ENCODE results near the gene MEAK7.

MEAK7 gene

GRCh38 chr16:84508502-84508901 lies 4.0 kb upstream of the MEAK7 start:
- CTCF ChIA-PET, result interaction anchor here (1.6 kb wide), 1 partner anchor 211 kb away, joined by 4 read pairs; no protein-coding TSS in a partner anchor
- no peak for DNase-seq (ENCODE audit: low spot score)
- TF ChIP-seq, protein P1, sequence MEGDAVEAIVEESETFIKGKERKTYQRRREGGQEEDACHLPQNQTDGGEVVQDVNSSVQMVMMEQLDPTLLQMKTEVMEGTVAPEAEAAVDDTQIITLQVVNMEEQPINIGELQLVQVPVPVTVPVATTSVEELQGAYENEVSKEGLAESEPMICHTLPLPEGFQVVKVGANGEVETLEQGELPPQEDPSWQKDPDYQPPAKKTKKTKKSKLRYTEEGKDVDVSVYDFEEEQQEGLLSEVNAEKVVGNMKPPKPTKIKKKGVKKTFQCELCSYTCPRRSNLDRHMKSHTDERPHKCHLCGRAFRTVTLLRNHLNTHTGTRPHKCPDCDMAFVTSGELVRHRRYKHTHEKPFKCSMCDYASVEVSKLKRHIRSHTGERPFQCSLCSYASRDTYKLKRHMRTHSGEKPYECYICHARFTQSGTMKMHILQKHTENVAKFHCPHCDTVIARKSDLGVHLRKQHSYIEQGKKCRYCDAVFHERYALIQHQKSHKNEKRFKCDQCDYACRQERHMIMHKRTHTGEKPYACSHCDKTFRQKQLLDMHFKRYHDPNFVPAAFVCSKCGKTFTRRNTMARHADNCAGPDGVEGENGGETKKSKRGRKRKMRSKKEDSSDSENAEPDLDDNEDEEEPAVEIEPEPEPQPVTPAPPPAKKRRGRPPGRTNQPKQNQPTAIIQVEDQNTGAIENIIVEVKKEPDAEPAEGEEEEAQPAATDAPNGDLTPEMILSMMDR (conservative IDR thresholded peaks at IDR 0.05; ENCODE audit: low read depth), result no peak
- POLR2A ChIA-PET (ENCODE audit: low non-redundant PET), result no interaction called here
- H3K27ac ChIP-seq, result no peak overlapping the region

GRCh38 chr16:84507011-84507982 lies 2.8 kb upstream of the MEAK7 start:
- ChIA-PET POLR2A (ENCODE audit: low non-redundant PET) (no interaction called here), CTCF (interaction anchor here (0.5 to 2.0 kb wide), 11 partner anchors 13 to 383 kb away, joined by 3 to 8 read pairs (median 4); no protein-coding TSS in a partner anchor)
- TF ChIP-seq, protein P1 (conservative IDR thresholded peaks at IDR 0.05; ENCODE audit: low read depth), result no peak
- H3K27ac ChIP-seq, result peak overlapping the region; percentile 98; the same call in 1 of the 2 replicates
- DNase-seq (ENCODE audit: low spot score), result no peak

DNA sequence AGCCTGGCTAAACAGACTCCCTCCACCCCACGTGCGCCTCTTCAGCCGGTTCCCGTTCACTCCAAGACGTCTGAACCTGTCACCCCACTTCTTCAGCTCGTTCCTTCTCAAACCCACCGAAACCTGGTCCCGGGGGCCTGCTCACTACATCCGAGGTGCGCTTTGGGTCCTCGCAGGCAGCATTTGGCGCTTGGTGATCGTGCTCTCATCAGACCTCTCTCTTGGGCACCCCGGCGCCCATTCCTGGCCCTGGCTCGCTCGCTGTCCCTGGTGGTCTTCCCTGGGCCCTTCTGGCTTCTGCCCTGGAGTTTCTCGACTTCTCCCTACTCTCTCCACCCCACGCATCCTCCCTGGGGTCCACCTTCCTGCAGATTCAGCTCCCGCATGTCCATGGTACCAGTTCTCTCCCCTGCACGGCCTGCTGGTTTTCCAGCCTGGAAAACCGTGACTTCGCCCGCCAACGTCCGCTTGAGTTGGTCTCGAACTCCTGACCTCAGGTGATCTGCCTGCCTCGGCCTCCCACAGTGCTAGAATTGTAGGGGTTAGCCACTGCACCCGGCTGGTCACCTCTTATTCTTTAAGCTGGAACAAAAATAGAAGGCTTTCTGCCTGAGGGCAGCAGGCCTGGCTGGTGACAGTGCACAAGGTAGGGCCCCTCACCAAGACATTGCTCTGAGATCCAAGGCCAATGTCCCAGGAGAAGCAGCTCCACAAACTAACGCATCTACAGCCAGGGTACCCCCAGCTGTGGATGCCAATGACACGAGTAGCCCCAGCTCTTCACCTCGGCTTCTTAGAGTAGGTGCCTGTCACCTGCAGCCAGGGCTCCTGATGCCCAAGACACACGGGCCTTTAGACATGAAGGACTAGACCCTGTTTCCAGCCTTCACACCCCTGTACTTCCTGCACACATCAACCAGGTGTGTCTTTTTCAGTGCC lies 1.1 kb upstream of the MEAK7 start:
- ChIA-PET POLR2A (ENCODE audit: low non-redundant PET) (no interaction called here), CTCF (interaction anchor here (0.6 to 2.1 kb wide), 15 partner anchors 10 to 465 kb away, joined by 3 to 8 read pairs (median 4); no protein-coding TSS in a partner anchor)
- TF ChIP-seq, protein P1 (conservative IDR thresholded peaks at IDR 0.05; ENCODE audit: low read depth), result no peak
- H3K27ac ChIP-seq, result peak overlapping the region; percentile 98
- DNase-seq (ENCODE audit: low spot score), result no peak

- peak overlapping the region; percentile 98 for H3K27ac ChIP-seq
- peak; percentile 70 for DNase-seq (ENCODE audit: low spot score)
- POLR2A ChIA-PET (ENCODE audit: low non-redundant PET), result interaction anchor here (0.8 kb wide), 1 partner anchor 9 kb away, joined by 3 read pairs; no protein-coding TSS in a partner anchor
- TF ChIP-seq, protein P1 (conservative IDR thresholded peaks at IDR 0.05; ENCODE audit: low read depth), result no peak
- CTCF ChIA-PET, result interaction anchor here (0.7 to 1.0 kb wide), 3 partner anchors 119 to 320 kb away, joined by 3 read pairs; no protein-coding TSS in a partner anchor
These were observed 586 bp downstream of the MEAK7 start for GRCh38 chr16:84503751-84504395.

- ChIA-PET POLR2A (ENCODE audit: low non-redundant PET) (no interaction called here), CTCF (interaction anchor here (0.9 kb wide), 1 partner anchor 8 kb away, joined by 3 read pairs; no protein-coding TSS in a partner anchor)
- no peak for DNase-seq (ENCODE audit: low spot score)
- TF ChIP-seq, protein P1 (conservative IDR thresholded peaks at IDR 0.05; ENCODE audit: low read depth), result no peak
- peak overlapping the region; percentile 98 for H3K27ac ChIP-seq
These were observed 1.9 kb downstream of the MEAK7 start for GRCh38 chr16:84502581-84502980.
